GM12878 (cell line): ENCODE results near the gene PCNX1. TPM values are rescaled to one million over a fixed set of nuclear protein-coding genes. Genes with fewer than 3 reads are reported as not detected.

Experiments used
- ATAC-seq: fragments of 200-7000 bp; cut with Tn5 transposase; 3 replicates; pipeline ENCODE4 v1.9.1; 2020; ENCODE audit warnings: mild to moderate bottlenecking, moderate library complexity
- BruUV-seq: library from RNA; stranded (reverse); fragments of 400-500 nt; replicated peaks from 2 replicates; lab custom pipeline; 2021; lab: Mats Ljungman, UMichigan
- CTCF ChIA-PET: fragments of 300-600 bp; sonication (Branson Sonifier 250); formaldehyde crosslinking; extraction: SDS; loops from one replicate; lab custom pipeline; 2021; ENCODE audit warnings: inconsistent platforms; lab: Yijun Ruan, JAX
- POLR2A ChIA-PET: fragments of 350-600 bp; formaldehyde crosslinking; extraction: SDS; loops from one replicate; lab custom pipeline; 2021; ENCODE audit warnings: inconsistent platforms; lab: Charles Lee
- RAD21 ChIA-PET: fragments of 300-600 bp; sonication (Branson Sonifier 250); formaldehyde crosslinking; loops from one replicate; lab custom pipeline; 2023; ENCODE audit warnings: antibody characterized with exemption; ENCODE audit not compliant: unreplicated experiment; lab: Charles Lee
- SMC1A ChIA-PET: fragments of 300-600 bp; sonication (Branson Sonifier 250); formaldehyde crosslinking; loops from one replicate; lab custom pipeline; 2023; ENCODE audit not compliant: unreplicated experiment, uncharacterized antibody; lab: Charles Lee
- DNase-seq: peaks from one replicate; pipeline ENCODE4 v3.0.0-alpha.2; 2011; ENCODE audit warnings: low read depth, low spot score
- FAIRE-seq: peaks from 3 replicates; lab custom pipeline; 2011; peaks lifted over from hg19 to GRCh38; lab: Jason Lieb, UNC
- H2AFZ ChIP-seq: 2 replicates; pipeline ENCODE4 v1.6.0; 2011; ENCODE audit warnings: low read depth, low read length, control low read depth; ENCODE audit not compliant: control insufficient read depth
- H3K27ac ChIP-seq: 2 replicates; pipeline ENCODE4 v1.5.1; 2011; ENCODE audit warnings: control low read depth; ENCODE audit not compliant: control insufficient read depth, insufficient read depth
- H3K27me3 ChIP-seq, 2 experiments: replicated peaks in 1 of 2; 2 replicates each; pipeline versions ENCODE4 v1.6.0 to v1.6.1; 2011; ENCODE audit warnings: low read length in 1 of 2; ENCODE audit not compliant: control insufficient read depth in 2 of 2, insufficient read depth in 2 of 2
- H3K36me3 ChIP-seq, 2 experiments: 2 replicates each; pipeline ENCODE4 v1.5.1; 2011; ENCODE audit warnings: low read length in 1 of 2; ENCODE audit not compliant: control insufficient read depth in 2 of 2, insufficient read depth in 2 of 2
- H3K4me1 ChIP-seq: 2 replicates; pipeline ENCODE4 v1.6.1; 2011; ENCODE audit warnings: mild to moderate bottlenecking, low read length, moderate library complexity, mixed read lengths; ENCODE audit not compliant: control insufficient read depth, insufficient read depth
- H3K4me2 ChIP-seq: 2 replicates; pipeline ENCODE4 v1.6.0; 2011; ENCODE audit warnings: control low read depth; ENCODE audit not compliant: control insufficient read depth, insufficient read depth
- H3K4me3 ChIP-seq: fragments of 200-600 bp; sonication (generic); 2 replicates; pipeline ENCODE4 v1.5.1; 2016
- H3K79me2 ChIP-seq: 2 replicates; pipeline ENCODE4 v1.6.0; 2011; ENCODE audit warnings: low read length; ENCODE audit not compliant: control insufficient read depth, insufficient read depth
- H3K9ac ChIP-seq: 2 replicates; pipeline ENCODE4 v1.8.0; 2011; ENCODE audit warnings: low read length, control low read depth, mixed read lengths; ENCODE audit not compliant: control insufficient read depth, insufficient read depth
- H3K9me3 ChIP-seq: replicated peaks from 3 replicates; pipeline ENCODE4 v1.5.1; 2011; ENCODE audit warnings: mild to moderate bottlenecking, low read length; ENCODE audit not compliant: control insufficient read depth, insufficient read depth
- H4K20me1 ChIP-seq: 2 replicates; pipeline ENCODE4 v1.6.0; 2011; ENCODE audit not compliant: control insufficient read depth, insufficient read depth
- EED ChIP-seq: sonication (generic); IDR thresholded peaks from 2 replicates; pipeline ENCODE4 v1.6.1; 2016; ENCODE audit warnings: antibody characterized with exemption, low read depth
- JUNB ChIP-seq: IDR thresholded peaks from 2 replicates; pipeline ENCODE4 v1.6.1; 2016; ENCODE audit warnings: antibody characterized with exemption, mild to moderate bottlenecking
- MYC ChIP-seq: IDR thresholded peaks from 2 replicates; pipeline ENCODE4 v1.6.1; 2011; ENCODE audit warnings: mild to moderate bottlenecking, low read length, moderate library complexity, inconsistent platforms; ENCODE audit not compliant: insufficient read depth, insufficient replicate concordance, insufficient read length, severe bottlenecking
- NFYA ChIP-seq: IDR thresholded peaks from 2 replicates; pipeline ENCODE4 v1.6.1; 2011; ENCODE audit warnings: low read depth, mild to moderate bottlenecking, low read length, improper control_type of control experiment, borderline replicate concordance
- NFYB ChIP-seq: IDR thresholded peaks from 2 replicates; pipeline ENCODE4 v1.6.1; 2011; ENCODE audit warnings: low read depth, mild to moderate bottlenecking, low read length, improper control_type of control experiment, moderate library complexity; ENCODE audit not compliant: insufficient read depth
- NR2C2 ChIP-seq: IDR thresholded peaks from 2 replicates; pipeline ENCODE4 v1.6.1; 2011; ENCODE audit warnings: borderline replicate concordance, low read depth; ENCODE audit not compliant: control insufficient read depth, insufficient read length
- PAX5 ChIP-seq: IDR thresholded peaks from 2 replicates; pipeline ENCODE4 v1.6.1; 2011; ENCODE audit warnings: low read depth, low read length, borderline replicate concordance
- SIX5 ChIP-seq: IDR thresholded peaks from 2 replicates; pipeline ENCODE4 v1.6.1; 2011; ENCODE audit warnings: mild to moderate bottlenecking, low read depth, low read length, moderate library complexity; ENCODE audit not compliant: severe bottlenecking
- WGBS: methylation state at CpG from one replicate; pipeline ENCODE4 v1.1.6; 2016; ENCODE audit warnings: low lambda C conversion rate; ENCODE audit not compliant: insufficient replicate concordance, insufficient coverage; ENCODE audit errors: missing lambda C conversion rate; 5-methylcytosine and 5-hydroxymethylcytosine counted together
- in situ Hi-C: fragments of 300-500 bp; cut with MboI; formaldehyde crosslinking; loops from 9 replicates; pipeline ENCODE4 v1.14.3; 2018; ENCODE audit warnings: mixed read lengths
- intact Hi-C: fragments of 100-400 bp; cut with micrococcal nuclease; formaldehyde crosslinking; loops from one replicate; pipeline ENCODE4 v1.14.2; 2022; ENCODE audit not compliant: unreplicated experiment
- polyA plus RNA-seq, 11 experiments: library from polyadenylated mRNA; depleted of rRNA in 4 of 11; unstranded in 6 of 11; stranded (reverse) in 5 of 11; fragments of >200 nt; fragmentation: Nextera tagmentation in 4 of 11; fragmentation: Illumina TruSeq in 1 of 11; extraction: Ambion mirVana in 4 of 11; extraction: Trizol in 1 of 11; gene quantifications; 1 replicate in 1 of 11; 2 replicates in 10 of 11; pipeline versions ENCODE4 v1.2.1 to v1.2.3, GENCODE V29; 2011 to 2016; ENCODE audit warnings: inconsistent platforms in 2 of 11, missing spikeins in 2 of 11, low read depth in 1 of 11
- total RNA-seq, 4 experiments: library from RNA; depleted of rRNA in 3 of 4; stranded (reverse); fragments of >200 nt in 3 of 4; fragmentation: Illumina TruSeq in 1 of 4; extraction: Trizol in 1 of 4; gene quantifications; 2 replicates each; pipeline versions ENCODE4 v1.2.1 to v1.2.3, GENCODE V29; 2013 to 2021

Gene PCNX1
- total and polyA plus RNA-seq, 10 of the 15 experiments (the other 5 are each of a cell fraction or from before 2014, with no cell fraction given) = 4.6 to 53.9 (median 20.5) TPM

- no peak for ATAC-seq
- Histone ChIP-seq H3K9ac (no peak overlapping the region), H3K4me1 (peaks cover 4% of the 10 kb centered on the region), H3K4me2 (no peak overlapping the region), H3K27me3 (no peaks in the 10 kb centered on the region), H3K79me2 (no peaks in the 10 kb centered on the region), H2AFZ (no peak overlapping the region), H3K27ac (no peak overlapping the region), H3K9me3 (no peaks in the 10 kb centered on the region), H3K4me3 (no peak overlapping the region), H3K36me3 (no peaks in the 10 kb centered on the region), H4K20me1 (no peaks in the 10 kb centered on the region)
- TF ChIP-seq EED = no peak
- TF ChIP-seq NFYB = no peak
- TF ChIP-seq PAX5 = no peak
- TF ChIP-seq SIX5 = no peak
- TF ChIP-seq MYC = no peak
- no peak for TF ChIP-seq NFYA
- no peak for TF ChIP-seq NR2C2
- no peak for TF ChIP-seq JUNB
- CTCF ChIA-PET = interaction anchor here (0.6 to 1.6 kb wide), 5 partner anchors 13 to 956 kb away, joined by 3 to 5 read pairs (median 3); no protein-coding TSS in a partner anchor
- SMC1A ChIA-PET = interaction anchor here (0.8 to 2.0 kb wide), 4 partner anchors 15 to 635 kb away, joined by 3 to 8 read pairs (median 4); no protein-coding TSS in a partner anchor
- BruUV-seq = no TSS peak
- RAD21 ChIA-PET = interaction anchor here (1.2 kb wide), 2 partner anchors 635 to 737 kb away, joined by 4 to 7 read pairs; no protein-coding TSS in a partner anchor
- POLR2A ChIA-PET = no interaction called here
- in situ Hi-C loops = no loop called here
- 77% methylated on average over 10 of the region's 10 CpGs for WGBS
- FAIRE-seq = no peak
- intact Hi-C loops = no loop called here
- DNase-seq = no peak
These were observed 210.8 kb downstream of the PCNX1 start for GRCh38 chr14:71117839-71118743.
